Stomach (tissue), 9 donors: ENCODE data around the gene MRPL58. TPM values are rescaled to one million over a fixed set of nuclear protein-coding genes. Genes with fewer than 3 reads are reported as not detected.
A peak's percentile ranks its signal among the peaks of the same experiment; 100 is the strongest.
"Not testable (repeated sequence)": the region's sequence is repeated elsewhere in the genome, so short reads cannot be mapped to it uniquely, and the experiment has no call there.

Experiments
- DNase-seq, 2 donors: peaks; one replicate each; pipeline versions ENCODE4 v3.0.0 to v3.0.0-alpha.2; 2013 to 2019
- H3K27ac ChIP-seq, 5 donors: fragments of 200-600 bp in 4 of 5; sonication (generic) in 4 of 5; one replicate each; pipeline ENCODE4 v1.5.1; 2013 to 2019; ENCODE audit warnings: mild to moderate bottlenecking in 1 of 5, moderate library complexity in 1 of 5
- H3K27me3 ChIP-seq, 3 donors: fragments of 200-600 bp; sonication (generic); one replicate each; pipeline ENCODE4 v1.5.1; 2017 to 2019; ENCODE audit warnings: mixed run types in 1 of 3
- H3K36me3 ChIP-seq, 4 donors: fragments of 200-600 bp; sonication (generic); 1 replicate in 3 of 4; 2 replicates in 1 of 4; pipeline ENCODE4 v1.5.1; 2016 to 2019
- H3K4me1 ChIP-seq, 4 donors: fragments of 200-600 bp; sonication (generic); one replicate each; pipeline ENCODE4 v1.5.1; 2016 to 2019
- H3K4me3 ChIP-seq, 4 donors: fragments of 200-600 bp; sonication (generic) in 3 of 4; one replicate each; pipeline ENCODE4 v1.5.1; 2016 to 2019; ENCODE audit warnings: mild to moderate bottlenecking in 1 of 4
- H3K9me3 ChIP-seq, 4 donors: fragments of 200-600 bp; sonication (generic); one replicate each; pipeline ENCODE4 v1.5.1; 2016 to 2019
- EP300 ChIP-seq: sonication (generic); formaldehyde crosslinking; IDR thresholded peaks from one replicate; pipeline ENCODE4 v1.6.1; 2017; ENCODE audit warnings: antibody characterized with exemption
- POLR2A ChIP-seq, 4 donors: fragments of 450-650 bp; IDR thresholded peaks; one replicate each; pipeline ENCODE4 v1.6.1; 2016; ENCODE audit warnings: antibody characterized with exemption in 4 of 4, control low read depth in 2 of 4, mild to moderate bottlenecking in 1 of 4, moderate library complexity in 1 of 4
- POLR2AphosphoS5 ChIP-seq, 3 donors: sonication (generic); formaldehyde crosslinking; IDR thresholded peaks; one replicate each; pipeline ENCODE4 v1.6.1; 2016; ENCODE audit warnings: antibody characterized with exemption in 3 of 3
- WGBS, 5 donors: extraction: QIAGEN DNeasy Blood & Tissue Kit in 3 of 5; methylation state at CpG; one replicate each; pipeline versions ENCODE4 v1.1.5 to v1.1.7; 2013 to 2018; 5-methylcytosine and 5-hydroxymethylcytosine counted together
- intact Hi-C: fragments of 100-400 bp; cut with DNase I; formaldehyde crosslinking; loops from one replicate; pipeline ENCODE4 v1.15.1; 2023; ENCODE audit warnings: low total_unique reads
- polyA plus RNA-seq, 3 donors: library from polyadenylated mRNA; stranded (reverse); fragments of 200-250 nt; gene quantifications; one replicate each; pipeline ENCODE4 v1.2.3, GENCODE V29; 2013
- total RNA-seq, 5 donors: library from RNA; depleted of rRNA; stranded (reverse); fragments of >200 nt; gene quantifications; one replicate each; pipeline versions ENCODE4 v1.1.0 to v1.2.3, GENCODE V29; 2014 to 2016
- TF ChIP-seq, protein P1 (sequence below), 7 experiments: fragments of 450-650 bp in 4 of 7; fragments of 200-600 bp in 3 of 7; sonication (generic) in 3 of 7; IDR thresholded peaks; one replicate each; pipeline ENCODE4 v1.5.1; 2016 to 2019; ENCODE audit warnings: antibody characterized with exemption in 7 of 7, control low read depth in 2 of 7, mild to moderate bottlenecking in 1 of 7
- donor health status: healthy with polysubstance abuse.
- donor health status: Bipolar disorder and iron deficiency.
- donor health status: healthy.

The MRPL58 gene
- total and polyA plus RNA-seq, 8 donors = 6.7 to 69.0 (median 38.7) TPM

DNA sequence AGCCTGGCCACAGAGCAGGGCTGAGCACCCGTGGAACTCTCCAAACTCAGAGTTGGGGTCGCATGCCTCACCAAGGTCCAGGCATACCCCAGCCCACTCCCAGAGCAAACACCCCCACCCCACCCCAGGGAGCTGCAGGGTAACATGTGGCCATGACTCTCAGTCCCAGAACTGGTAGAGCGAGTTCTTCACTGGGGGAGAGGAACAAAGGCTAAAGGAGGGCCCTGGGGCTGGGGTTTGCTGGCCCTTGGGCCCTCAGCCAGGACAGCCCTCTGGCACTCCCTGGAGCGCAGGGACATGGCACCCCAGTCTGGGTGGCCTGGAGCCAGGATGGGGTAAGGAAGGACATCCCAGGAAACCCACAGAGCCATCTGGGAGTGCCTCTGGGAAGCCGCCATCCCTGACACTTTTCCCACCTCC lies 44.1 kb upstream of the MRPL58 start:
- no peak overlapping the region for H3K4me3 ChIP-seq
- no peak for TF ChIP-seq EP300
- TF ChIP-seq POLR2AphosphoS5 (IDR thresholded peaks at IDR 0.05) = peak in 2 of 3 donors; percentile 50 to 53
- H3K36me3 ChIP-seq = peaks cover 0 to 10% (median 7%) of the 10 kb centered on the region in 4 donors
- peak; percentile 88 for DNase-seq
- peaks cover 0 to 30% (median 9%) of the 10 kb centered on the region in 3 donors for H3K27me3 ChIP-seq
- intact Hi-C loops = no loop called here
- peak overlapping the region; percentile 64 to 90 (median 81) for H3K27ac ChIP-seq
- no peaks in the 10 kb centered on the region for H3K9me3 ChIP-seq
- WGBS, 5 donors = 27 to 64% (median 40%) methylated on average over 3 to 5 of the region's 5 CpGs
- H3K4me1 ChIP-seq = peaks cover 27 to 78% (median 68%) of the 10 kb centered on the region in 4 donors

DNA sequence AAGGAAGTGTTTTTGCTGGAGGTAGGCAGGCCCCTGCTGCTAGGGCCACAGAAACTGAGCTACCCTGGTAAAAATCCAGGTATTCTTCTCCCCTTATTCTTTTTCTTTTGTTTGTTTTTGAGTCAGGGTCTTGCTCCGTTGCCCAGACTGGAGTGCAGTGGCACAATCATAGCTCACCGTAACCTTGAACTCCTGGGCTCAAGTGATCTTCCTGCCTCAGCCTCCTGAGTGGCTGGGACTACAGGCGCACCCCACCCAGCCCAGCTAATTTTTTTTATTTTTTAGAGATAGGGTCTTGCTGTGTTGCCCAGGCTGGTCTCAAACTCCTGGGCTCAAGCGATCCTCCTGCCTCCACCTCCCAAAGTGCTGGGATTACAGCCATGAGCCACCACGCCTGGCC lies 43.0 kb upstream of the MRPL58 start:
- DNase-seq, H3K4me3 ChIP-seq, intact Hi-C loops, H3K9me3 ChIP-seq, H3K36me3 ChIP-seq: not testable (repeated sequence)
- 57 to 82% (median 67%) methylated on average over 5 of the region's 5 CpGs for whole genome bisulfite sequencing, 5 donors
- Histone ChIP-seq H3K27me3 (peaks cover 0 to 41% (median 11%) of the 10 kb centered on the region in 3 donors), H3K4me1 (peaks cover 32 to 82% (median 74%) of the 10 kb centered on the region in 4 donors), H3K27ac (peak overlapping the region; percentile 7 to 90 (median 71))

DNA sequence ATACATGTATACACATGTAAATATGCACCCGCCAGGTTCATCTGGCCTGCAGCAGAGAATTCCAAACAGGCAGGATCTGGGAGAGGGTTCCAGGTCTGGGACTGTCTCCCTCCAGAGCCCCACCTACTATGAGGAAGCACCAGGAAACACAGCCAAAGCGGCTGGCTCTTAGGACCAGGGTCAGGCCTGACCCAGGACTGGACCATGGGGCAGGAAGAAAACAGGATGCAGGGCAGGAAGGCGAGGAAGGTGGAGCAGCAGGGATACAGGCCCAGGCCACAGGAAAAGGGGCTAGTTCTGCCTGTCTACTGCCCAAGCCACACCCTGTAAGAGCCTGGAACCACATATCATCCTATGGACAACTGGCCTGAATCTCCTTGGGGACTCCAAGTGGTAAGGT lies 42.1 kb upstream of the MRPL58 start:
- H3K27ac ChIP-seq = peak overlapping the region; percentile 87 to 99 (median 91)
- H3K27me3 ChIP-seq = peaks cover 0 to 48% (median 12%) of the 10 kb centered on the region in 3 donors
- intact Hi-C loops = no loop called here
- H3K4me1 ChIP-seq = peaks cover 27 to 80% (median 67%) of the 10 kb centered on the region in 4 donors
- no peaks in the 10 kb centered on the region for H3K9me3 ChIP-seq
- peak overlapping the region; percentile 58 to 85 (median 70) for H3K4me3 ChIP-seq
- WGBS, 5 donors = 26 to 59% (median 39%) methylated on average over 3 of the region's 3 CpGs
- no peaks in the 10 kb centered on the region for H3K36me3 ChIP-seq
- DNase-seq = no peak
- no peak for TF ChIP-seq POLR2AphosphoS5 (IDR thresholded peaks at IDR 0.05)
- TF ChIP-seq, protein P1, sequence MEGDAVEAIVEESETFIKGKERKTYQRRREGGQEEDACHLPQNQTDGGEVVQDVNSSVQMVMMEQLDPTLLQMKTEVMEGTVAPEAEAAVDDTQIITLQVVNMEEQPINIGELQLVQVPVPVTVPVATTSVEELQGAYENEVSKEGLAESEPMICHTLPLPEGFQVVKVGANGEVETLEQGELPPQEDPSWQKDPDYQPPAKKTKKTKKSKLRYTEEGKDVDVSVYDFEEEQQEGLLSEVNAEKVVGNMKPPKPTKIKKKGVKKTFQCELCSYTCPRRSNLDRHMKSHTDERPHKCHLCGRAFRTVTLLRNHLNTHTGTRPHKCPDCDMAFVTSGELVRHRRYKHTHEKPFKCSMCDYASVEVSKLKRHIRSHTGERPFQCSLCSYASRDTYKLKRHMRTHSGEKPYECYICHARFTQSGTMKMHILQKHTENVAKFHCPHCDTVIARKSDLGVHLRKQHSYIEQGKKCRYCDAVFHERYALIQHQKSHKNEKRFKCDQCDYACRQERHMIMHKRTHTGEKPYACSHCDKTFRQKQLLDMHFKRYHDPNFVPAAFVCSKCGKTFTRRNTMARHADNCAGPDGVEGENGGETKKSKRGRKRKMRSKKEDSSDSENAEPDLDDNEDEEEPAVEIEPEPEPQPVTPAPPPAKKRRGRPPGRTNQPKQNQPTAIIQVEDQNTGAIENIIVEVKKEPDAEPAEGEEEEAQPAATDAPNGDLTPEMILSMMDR (IDR thresholded peaks at IDR 0.05) = no peak
- no peak for TF ChIP-seq POLR2A (IDR thresholded peaks at IDR 0.05)
- no peak for TF ChIP-seq EP300

DNA sequence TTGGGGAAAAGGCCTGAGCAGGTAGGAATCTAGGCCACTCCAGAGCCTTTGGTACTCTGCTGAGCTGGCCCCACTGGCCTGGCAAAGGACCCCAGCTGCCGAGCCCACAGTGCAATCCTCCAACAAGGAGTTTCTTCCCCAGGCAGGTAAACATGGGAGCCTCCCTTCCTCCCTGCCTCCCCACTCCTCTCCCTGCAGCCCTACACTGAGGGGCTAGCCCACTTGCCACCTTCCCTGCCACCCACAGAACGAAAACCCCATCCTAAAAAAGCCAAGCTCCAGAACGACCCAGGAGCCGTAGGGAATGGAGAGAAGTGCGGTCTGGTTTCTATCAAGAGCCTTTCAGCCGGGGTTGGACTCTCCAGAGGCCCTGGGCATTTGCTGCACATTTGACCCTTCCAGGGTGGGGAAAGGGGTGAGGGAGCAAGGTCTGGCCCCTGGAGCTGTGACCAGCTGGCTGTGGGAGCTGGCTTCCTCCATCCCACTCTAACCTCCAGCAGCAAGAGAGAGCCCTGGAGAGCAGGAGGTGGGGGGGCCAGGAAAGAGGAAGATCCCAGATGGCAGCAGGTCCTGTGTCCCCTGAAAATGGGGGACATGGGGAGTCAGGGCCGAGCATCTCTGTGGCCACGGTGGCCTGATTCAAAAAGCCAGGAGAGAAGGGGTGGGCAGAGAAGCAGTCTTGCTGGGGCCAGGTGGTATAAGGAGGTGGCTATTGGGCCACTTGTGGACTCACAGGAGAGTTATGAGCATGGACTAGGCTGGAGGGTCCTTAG lies 41.2 kb upstream of the MRPL58 start:
- Histone ChIP-seq H3K36me3 (no peaks in the 10 kb centered on the region), H3K4me1 (peaks cover 27 to 77% (median 65%) of the 10 kb centered on the region in 4 donors), H3K27ac (peak overlapping the region; percentile 87 to 99 (median 91)), H3K9me3 (no peaks in the 10 kb centered on the region), H3K4me3 (peak overlapping the region; percentile 58 to 85 (median 70)), H3K27me3 (peaks cover 0 to 50% (median 12%) of the 10 kb centered on the region in 3 donors)
- TF ChIP-seq EP300 (no peak), POLR2AphosphoS5 (IDR thresholded peaks at IDR 0.05) (no peak), POLR2A (IDR thresholded peaks at IDR 0.05) (no peak)
- TF ChIP-seq, protein P1 (IDR thresholded peaks at IDR 0.05) = no peak
- WGBS, 5 donors = 30 to 54% (median 52%) methylated on average over 8 of the region's 8 CpGs
- DNase-seq = no peak
- intact Hi-C loops = no loop called here

DNA sequence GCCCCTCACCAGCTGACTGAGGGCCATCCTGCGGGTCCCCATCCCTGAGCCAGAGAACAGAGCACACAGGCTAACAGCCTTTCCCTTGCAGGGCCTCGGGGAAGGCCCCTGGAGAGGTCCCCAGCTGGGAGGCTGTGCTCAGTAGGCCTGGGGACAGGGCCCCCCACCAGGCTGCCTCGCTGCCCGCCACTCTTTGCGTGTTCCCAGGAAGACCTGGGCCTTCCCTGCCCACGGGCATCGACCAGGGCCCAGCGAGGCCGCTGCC lies 40.7 kb upstream of the MRPL58 start:
- Histone ChIP-seq H3K4me3 (peak overlapping the region; percentile 58 to 85 (median 70)), H3K27ac (peak overlapping the region; percentile 87 to 99 (median 91)), H3K27me3 (peaks cover 0 to 50% (median 12%) of the 10 kb centered on the region in 3 donors), H3K4me1 (peaks cover 27 to 77% (median 63%) of the 10 kb centered on the region in 4 donors), H3K36me3 (no peaks in the 10 kb centered on the region), H3K9me3 (no peaks in the 10 kb centered on the region)
- intact Hi-C loops = no loop called here
- no peak for DNase-seq
- 11 to 24% (median 18%) methylated on average over 9 of the region's 9 CpGs for WGBS, 5 donors
- TF ChIP-seq POLR2AphosphoS5 (IDR thresholded peaks at IDR 0.05) (no peak), EP300 (no peak), POLR2A (IDR thresholded peaks at IDR 0.05) (no peak)
- TF ChIP-seq, protein P1 (IDR thresholded peaks at IDR 0.05) = no peak
